Glutamatergic neuron (in vitro differentiated cells): ENCODE data around the gene CHRND. TPM values are rescaled to one million over a fixed set of nuclear protein-coding genes. Genes with fewer than 3 reads are reported as not detected.

Source experiments
- DNase-seq: peaks from one replicate; pipeline ENCODE4 v3.0.0; 2022
- H3K27ac Mint-ChIP-seq: one replicate; pipeline ENCODE4 v1.8.0; 2020; ENCODE audit warnings: mild to moderate bottlenecking, mixed read lengths, inconsistent platforms; ENCODE audit not compliant: unreplicated experiment
- H3K27me3 Mint-ChIP-seq: one replicate; pipeline ENCODE4 v1.8.0; 2020; ENCODE audit warnings: mild to moderate bottlenecking, moderate library complexity, mixed read lengths, inconsistent platforms; ENCODE audit not compliant: unreplicated experiment
- H3K36me3 Mint-ChIP-seq: one replicate; pipeline ENCODE4 v1.8.0; 2020; ENCODE audit warnings: mild to moderate bottlenecking, mixed read lengths, inconsistent platforms; ENCODE audit not compliant: unreplicated experiment
- H3K4me1 Mint-ChIP-seq: one replicate; pipeline ENCODE4 v1.8.0; 2020; ENCODE audit warnings: mild to moderate bottlenecking, low read depth, mixed read lengths, inconsistent platforms; ENCODE audit not compliant: unreplicated experiment
- H3K4me3 Mint-ChIP-seq: one replicate; pipeline ENCODE4 v1.8.0; 2020; ENCODE audit warnings: mild to moderate bottlenecking, mixed read lengths, inconsistent platforms; ENCODE audit not compliant: unreplicated experiment
- H3K9me3 Mint-ChIP-seq: one replicate; pipeline ENCODE4 v1.8.0; 2020; ENCODE audit warnings: mild to moderate bottlenecking, moderate library complexity, mixed read lengths, inconsistent platforms; ENCODE audit not compliant: unreplicated experiment
- CTCF ChIP-seq: fragments of 200-600 bp; sonication (generic); IDR thresholded peaks from one replicate; pipeline ENCODE4 v1.5.0; 2021; ENCODE audit not compliant: partially characterized antibody, unreplicated experiment
- long read RNA-seq: library from polyadenylated mRNA; unstranded; transcript quantifications from one replicate; pipeline ENCODE4 v2.0.0, GENCODE V29; 2020; ENCODE audit not compliant: unreplicated experiment
- total RNA-seq: library from RNA; stranded (reverse); fragmentation: NEBNext Ultra II Directional; extraction: Animal tissue kit (Norgen Biotek cat#: 25700); gene quantifications from one replicate; pipeline ENCODE4 v1.2.1, GENCODE V29; 2021; ENCODE audit not compliant: unreplicated experiment

CHRND gene
- total RNA-seq: 2.2 TPM
- long read RNA-seq: 0 reads

GRCh38 chr2:232525791-232526371 is at the start of gene CHRND:
Gene CHRND, plus strand, starts transcription at chr2:232526160. Its CDS starts 56 bp downstream, at chr2:232526216.
- Mint-ChIP-seq H3K9me3 (peaks cover 2% of the 10 kb centered on the region), H3K4me3 (no peak within 1 kb of the TSS), H3K4me1 (peaks cover 3% of the 10 kb centered on the region), H3K27me3 (peaks cover 10% of the 10 kb centered on the region), H3K36me3 (no peaks in the 10 kb centered on the region), H3K27ac (peak within 1 kb of the TSS; percentile 43)
- DNase-seq: peak; percentile 69
- no peak for TF ChIP-seq CTCF

GRCh38 chr2:232476791-232477190 is 49.2 kb upstream of the CHRND start:
- no peak overlapping the region for H3K27ac Mint-ChIP-seq
- TF ChIP-seq CTCF: no peak
- H3K36me3 Mint-ChIP-seq: peaks cover 11% of the 10 kb centered on the region
- DNase-seq: no peak
- H3K4me3 Mint-ChIP-seq: no peak overlapping the region
- peaks cover 4% of the 10 kb centered on the region for H3K9me3 Mint-ChIP-seq
- no peaks in the 10 kb centered on the region for H3K4me1 Mint-ChIP-seq
- peaks cover 21% of the 10 kb centered on the region for H3K27me3 Mint-ChIP-seq

GRCh38 chr2:232477751-232478510 is 48.0 kb upstream of the CHRND start:
- no peak for DNase-seq
- peaks cover 2% of the 10 kb centered on the region for H3K9me3 Mint-ChIP-seq
- H3K4me1 Mint-ChIP-seq: no peaks in the 10 kb centered on the region
- H3K27me3 Mint-ChIP-seq: peaks cover 17% of the 10 kb centered on the region
- peaks cover 3% of the 10 kb centered on the region for H3K36me3 Mint-ChIP-seq
- H3K27ac Mint-ChIP-seq: no peak overlapping the region
- TF ChIP-seq CTCF: no peak
- no peak overlapping the region for H3K4me3 Mint-ChIP-seq

GRCh38 chr2:232478571-232479340 is 47.2 kb upstream of the CHRND start:
- Mint-ChIP-seq H3K9me3 (peaks cover 2% of the 10 kb centered on the region), H3K4me3 (no peak overlapping the region), H3K4me1 (no peaks in the 10 kb centered on the region), H3K27ac (no peak overlapping the region), H3K27me3 (peaks cover 18% of the 10 kb centered on the region), H3K36me3 (no peaks in the 10 kb centered on the region)
- TF ChIP-seq CTCF: no peak
- no peak for DNase-seq
